ENCODE measurements around the gene CYP4F11.
"Not testable (repeated sequence)": the region's sequence is repeated elsewhere in the genome, so short reads cannot be mapped to it uniquely, and the experiment has no call there.

CYP4F11 gene

DNA sequence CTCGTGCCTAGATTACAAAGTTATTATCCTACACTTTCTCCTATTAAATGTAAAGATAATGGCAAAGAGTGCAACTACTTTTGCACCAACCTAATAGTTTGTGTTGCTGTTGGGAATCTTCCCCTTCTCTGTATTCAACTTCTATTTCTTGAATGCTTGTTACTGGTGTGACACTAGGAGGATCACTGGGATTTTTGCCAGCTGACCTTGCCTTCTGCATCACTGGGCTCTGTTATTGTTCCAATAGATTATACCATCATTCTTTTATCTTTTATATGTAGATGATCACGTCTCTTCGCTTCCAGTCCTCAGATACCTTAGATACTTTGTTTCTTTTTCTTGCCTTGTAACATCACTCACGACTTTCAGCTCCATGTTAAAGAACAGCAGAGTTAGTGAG lies 11.0 kb upstream of the CYP4F11 start:
- no peaks in the 10 kb centered on the region for H3K27me3 ChIP-seq (ENCODE audit: control insufficient read depth, insufficient read depth, low read length)
- no peaks in the 10 kb centered on the region for H3K4me1 ChIP-seq (ENCODE audit: control insufficient read depth, insufficient read depth, low read length)
- H3K4me3 ChIP-seq (ENCODE audit: low read depth, low read length): no peak overlapping the region
- H3K9ac ChIP-seq (ENCODE audit: low read depth, low read length): no peak overlapping the region
- H3K9me3 ChIP-seq (ENCODE audit: control insufficient read depth, insufficient read depth, low read length): no peaks in the 10 kb centered on the region
- no peaks in the 10 kb centered on the region for H3K36me3 ChIP-seq (ENCODE audit: control insufficient read depth, insufficient read depth, low read length)

DNA sequence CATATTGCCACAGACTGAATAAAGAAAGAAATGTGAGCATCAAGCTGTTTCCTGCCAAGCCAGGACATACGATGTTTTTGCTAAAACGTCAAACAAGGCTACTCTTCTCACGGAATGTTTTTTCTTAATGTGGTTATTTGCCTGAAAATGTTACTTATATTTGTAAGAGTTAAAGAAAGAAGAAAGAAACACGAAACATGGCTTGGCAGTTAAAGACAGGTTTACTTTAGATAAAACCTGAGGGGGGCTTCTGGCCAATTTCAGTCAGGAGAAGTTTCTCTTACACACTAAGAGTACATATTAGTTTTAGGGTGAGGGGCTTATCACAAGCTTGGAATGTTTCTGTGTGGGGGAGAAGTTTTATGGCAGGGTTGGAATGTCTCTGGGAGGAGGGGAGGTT lies 10.1 kb upstream of the CYP4F11 start:
- Histone ChIP-seq H3K9ac (ENCODE audit: low read depth, low read length) (no peak overlapping the region), H3K9me3 (ENCODE audit: control insufficient read depth, insufficient read depth, low read length) (no peaks in the 10 kb centered on the region), H3K27me3 (ENCODE audit: control insufficient read depth, insufficient read depth, low read length) (no peaks in the 10 kb centered on the region), H3K36me3 (ENCODE audit: control insufficient read depth, insufficient read depth, low read length) (no peaks in the 10 kb centered on the region), H3K4me1 (ENCODE audit: control insufficient read depth, insufficient read depth, low read length) (no peaks in the 10 kb centered on the region), H3K4me3 (ENCODE audit: low read depth, low read length) (no peak overlapping the region)

DNA sequence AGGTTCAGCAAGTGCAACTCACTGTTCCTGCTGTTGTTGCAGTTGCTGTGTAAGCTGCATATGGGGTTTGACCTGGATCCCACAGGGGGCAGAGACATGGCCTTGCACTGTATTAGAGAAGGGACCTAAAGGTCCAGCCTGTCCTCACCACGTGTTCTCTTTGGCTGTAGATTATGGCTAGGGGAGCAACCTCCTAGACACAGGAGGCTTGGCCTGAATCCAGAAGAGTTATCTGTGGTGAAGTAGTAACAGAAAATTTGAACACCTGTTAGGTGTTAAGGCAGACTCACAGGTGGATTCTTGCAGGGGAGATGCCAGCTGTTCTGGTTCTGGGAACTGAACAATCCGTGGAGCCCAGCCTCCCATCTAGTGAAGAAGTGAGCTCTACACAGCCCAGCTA lies 3.4 kb upstream of the CYP4F11 start:
- Histone ChIP-seq H3K4me3 (ENCODE audit: low read depth, low read length) (no peak overlapping the region), H3K9me3 (ENCODE audit: control insufficient read depth, insufficient read depth, low read length) (no peaks in the 10 kb centered on the region), H3K27me3 (ENCODE audit: control insufficient read depth, insufficient read depth, low read length) (peaks cover 36% of the 10 kb centered on the region), H3K9ac (ENCODE audit: low read depth, low read length) (no peak overlapping the region), H3K4me1 (ENCODE audit: control insufficient read depth, insufficient read depth, low read length) (no peaks in the 10 kb centered on the region), H3K36me3 (ENCODE audit: control insufficient read depth, insufficient read depth, low read length) (no peaks in the 10 kb centered on the region)

DNA sequence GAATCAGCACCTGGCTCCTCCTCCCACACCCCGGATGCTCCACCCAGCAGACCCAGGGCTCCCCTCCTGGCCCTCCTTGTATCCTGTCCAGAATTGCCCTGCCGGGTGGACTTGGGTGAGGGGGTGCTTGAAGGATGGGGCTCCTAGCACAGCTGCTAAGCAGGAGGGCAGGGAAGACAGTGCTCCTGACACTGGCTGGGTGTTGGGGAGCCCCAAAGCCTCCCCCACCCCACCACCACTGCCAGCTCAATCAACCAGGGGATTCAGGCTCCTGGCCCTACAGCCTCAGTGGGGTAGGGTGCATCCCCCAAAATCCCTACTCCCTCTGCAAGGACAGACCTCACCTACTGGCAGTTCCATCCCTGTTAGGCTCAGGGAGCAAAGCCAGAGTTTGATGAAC lies 2.6 kb upstream of the CYP4F11 start:
- Histone ChIP-seq H3K4me1 (ENCODE audit: control insufficient read depth, insufficient read depth, low read length) (no peaks in the 10 kb centered on the region), H3K4me3 (ENCODE audit: low read depth, low read length) (no peak overlapping the region), H3K9me3 (ENCODE audit: control insufficient read depth, insufficient read depth, low read length) (no peaks in the 10 kb centered on the region), H3K36me3 (ENCODE audit: control insufficient read depth, insufficient read depth, low read length) (no peaks in the 10 kb centered on the region), H3K9ac (ENCODE audit: low read depth, low read length) (no peak overlapping the region), H3K27me3 (ENCODE audit: control insufficient read depth, insufficient read depth, low read length) (peaks cover 36% of the 10 kb centered on the region)

DNA sequence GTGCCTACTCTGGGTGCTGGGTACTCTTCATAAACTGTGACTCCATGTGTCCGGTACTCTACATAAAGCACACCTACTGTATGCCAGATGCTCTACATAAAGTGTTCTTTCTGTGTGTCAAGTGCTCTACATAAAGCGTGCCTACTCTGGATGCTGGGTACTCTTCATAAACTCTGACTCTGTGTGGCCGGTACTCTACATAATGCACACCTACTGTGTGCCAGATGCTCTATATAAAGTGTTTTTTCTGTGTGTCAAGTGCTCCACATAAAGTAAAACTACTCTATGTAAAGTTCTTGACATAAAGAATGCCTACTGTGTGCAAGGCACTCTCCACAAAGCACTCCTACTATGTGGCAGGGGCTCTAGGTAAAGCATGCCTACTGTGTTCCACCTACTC lies 1.8 kb upstream of the CYP4F11 start:
- H3K9ac ChIP-seq (ENCODE audit: low read depth, low read length): no peak overlapping the region
- peaks cover 39% of the 10 kb centered on the region for H3K27me3 ChIP-seq (ENCODE audit: control insufficient read depth, insufficient read depth, low read length)
- no peak overlapping the region for H3K4me3 ChIP-seq (ENCODE audit: low read depth, low read length)
- H3K36me3 ChIP-seq (ENCODE audit: control insufficient read depth, insufficient read depth, low read length): no peaks in the 10 kb centered on the region
- H3K4me1 ChIP-seq (ENCODE audit: control insufficient read depth, insufficient read depth, low read length): no peaks in the 10 kb centered on the region
- H3K9me3 ChIP-seq (ENCODE audit: control insufficient read depth, insufficient read depth, low read length): no peaks in the 10 kb centered on the region

DNA sequence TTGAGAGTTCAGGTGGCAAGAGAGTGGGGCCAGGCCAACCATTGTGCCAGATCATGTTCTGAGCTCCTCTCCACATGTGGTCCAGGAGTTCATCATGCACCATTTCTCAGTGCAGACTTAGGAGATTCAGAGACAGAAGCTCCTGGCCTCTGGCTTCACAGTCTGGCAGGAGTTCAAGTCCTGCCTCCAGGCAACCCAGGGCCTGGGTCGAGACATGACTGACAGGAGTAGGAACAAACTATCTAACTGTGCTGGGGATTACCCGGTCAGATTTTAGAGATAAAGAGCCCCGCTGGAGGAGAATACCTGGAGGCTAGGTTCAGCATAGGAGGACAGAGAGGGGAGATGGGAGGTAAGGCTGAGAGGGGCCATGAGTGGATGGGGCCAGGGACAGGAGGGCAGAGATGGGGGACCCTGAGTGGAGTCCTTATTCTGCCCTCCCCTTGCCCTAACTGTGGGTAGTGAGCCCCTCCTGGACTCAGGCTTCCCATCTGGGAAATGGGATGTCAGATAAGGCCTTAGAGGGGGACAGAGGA lies 906 bp upstream of the CYP4F11 start:
- H3K4me1 ChIP-seq (ENCODE audit: control insufficient read depth, insufficient read depth, low read length): no peaks in the 10 kb centered on the region
- no peaks in the 10 kb centered on the region for H3K9me3 ChIP-seq (ENCODE audit: control insufficient read depth, insufficient read depth, low read length)
- H3K9ac ChIP-seq (ENCODE audit: low read depth, low read length): no peak overlapping the region
- peaks cover 47% of the 10 kb centered on the region for H3K27me3 ChIP-seq (ENCODE audit: control insufficient read depth, insufficient read depth, low read length)
- no peak overlapping the region for H3K4me3 ChIP-seq (ENCODE audit: low read depth, low read length)
- no peaks in the 10 kb centered on the region for H3K36me3 ChIP-seq (ENCODE audit: control insufficient read depth, insufficient read depth, low read length)

DNA sequence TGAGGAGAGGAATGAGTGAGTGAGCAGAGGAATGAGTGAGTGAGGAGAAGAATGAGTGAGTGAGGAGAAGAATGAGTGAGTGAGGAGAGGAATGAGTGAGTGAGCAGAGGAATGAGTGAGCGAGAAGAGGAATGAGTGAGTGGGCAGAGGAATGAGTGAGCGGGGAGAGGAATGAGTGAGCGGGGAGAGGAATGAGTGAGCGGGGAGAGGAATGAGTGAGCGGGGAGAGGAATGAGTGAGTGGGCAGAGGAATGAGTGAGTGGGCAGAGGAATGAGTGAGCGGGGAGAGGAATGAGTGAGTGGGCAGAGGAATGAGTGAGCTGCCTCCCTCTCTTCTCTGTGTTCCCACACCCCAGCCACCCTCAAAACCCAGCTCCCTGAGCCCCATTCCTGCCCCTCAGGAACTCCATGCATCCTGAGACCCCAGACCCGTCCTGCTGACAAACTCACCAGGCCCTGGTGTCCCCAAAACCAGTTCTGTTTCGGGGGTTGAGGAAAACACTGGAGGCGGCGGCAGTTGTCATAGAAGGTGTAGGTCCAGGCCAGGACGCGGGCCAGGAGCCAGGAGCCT lies 483 bp downstream of the CYP4F11 start:
- not testable (repeated sequence) for H3K9me3 ChIP-seq (ENCODE audit: control insufficient read depth, insufficient read depth, low read length)

DNA sequence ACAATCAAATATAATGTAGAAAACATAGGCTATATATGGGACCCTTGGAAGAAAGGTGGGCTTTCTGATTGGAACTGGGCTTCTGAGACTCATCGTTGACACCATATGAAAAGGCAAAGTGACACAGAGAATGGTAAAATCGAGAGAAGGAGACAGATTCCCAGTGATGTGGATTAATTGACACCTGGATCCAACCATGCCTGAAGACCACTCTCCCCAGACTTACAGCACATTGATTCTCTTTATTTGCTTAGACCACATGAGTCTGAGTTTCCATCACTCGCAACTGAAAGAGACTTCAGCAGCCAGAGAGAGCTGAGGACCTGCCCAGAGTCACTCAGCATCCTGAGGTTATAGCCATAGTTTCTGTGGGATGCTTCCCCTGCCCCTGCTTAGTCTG lies 6.0 kb downstream of the CYP4F11 start:
- H3K36me3 ChIP-seq (ENCODE audit: control insufficient read depth, insufficient read depth, low read length): no peaks in the 10 kb centered on the region
- no peaks in the 10 kb centered on the region for H3K4me1 ChIP-seq (ENCODE audit: control insufficient read depth, insufficient read depth, low read length)
- no peak overlapping the region for H3K4me3 ChIP-seq (ENCODE audit: low read depth, low read length)
- no peak overlapping the region for H3K9ac ChIP-seq (ENCODE audit: low read depth, low read length)
- peaks cover 27% of the 10 kb centered on the region for H3K27me3 ChIP-seq (ENCODE audit: control insufficient read depth, insufficient read depth, low read length)
- H3K9me3 ChIP-seq (ENCODE audit: control insufficient read depth, insufficient read depth, low read length): no peaks in the 10 kb centered on the region

More for the DNA sequence above, 483 bp downstream of the CYP4F11 start:
- H3K9ac ChIP-seq (ENCODE audit: low read depth, low read length); H3K4me1 ChIP-seq (ENCODE audit: control insufficient read depth, insufficient read depth, low read length); H3K4me3 ChIP-seq (ENCODE audit: low read depth, low read length); H3K36me3 ChIP-seq (ENCODE audit: control insufficient read depth, insufficient read depth, low read length): not testable (repeated sequence)
- peaks cover 55% of the 10 kb centered on the region for H3K27me3 ChIP-seq (ENCODE audit: control insufficient read depth, insufficient read depth, low read length)

DNA sequence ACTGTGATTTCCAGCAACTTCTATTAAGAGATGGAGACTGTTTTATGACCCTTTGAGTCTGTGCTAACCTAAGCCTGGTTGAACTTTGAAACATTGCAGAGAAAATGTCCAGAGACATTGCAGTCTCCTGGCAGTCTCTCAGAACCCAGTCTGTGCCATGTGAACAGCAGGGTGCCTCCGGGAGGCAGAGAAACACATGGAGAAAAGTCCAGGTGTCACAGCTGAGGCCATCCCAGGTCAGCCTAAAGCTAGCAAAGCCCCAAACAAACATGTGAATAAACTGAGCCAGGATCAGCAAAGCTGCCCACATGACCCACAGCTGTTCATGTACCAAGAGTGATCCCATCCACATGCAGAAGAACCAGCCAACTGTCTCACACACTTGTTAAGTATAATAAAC lies 7.8 kb downstream of the CYP4F11 start:
- no peak overlapping the region for H3K9ac ChIP-seq (ENCODE audit: low read depth, low read length)
- peaks cover 25% of the 10 kb centered on the region for H3K27me3 ChIP-seq (ENCODE audit: control insufficient read depth, insufficient read depth, low read length)
- H3K4me1 ChIP-seq (ENCODE audit: control insufficient read depth, insufficient read depth, low read length): no peaks in the 10 kb centered on the region
- H3K36me3 ChIP-seq (ENCODE audit: control insufficient read depth, insufficient read depth, low read length): no peaks in the 10 kb centered on the region
- no peaks in the 10 kb centered on the region for H3K9me3 ChIP-seq (ENCODE audit: control insufficient read depth, insufficient read depth, low read length)
- no peak overlapping the region for H3K4me3 ChIP-seq (ENCODE audit: low read depth, low read length)

DNA sequence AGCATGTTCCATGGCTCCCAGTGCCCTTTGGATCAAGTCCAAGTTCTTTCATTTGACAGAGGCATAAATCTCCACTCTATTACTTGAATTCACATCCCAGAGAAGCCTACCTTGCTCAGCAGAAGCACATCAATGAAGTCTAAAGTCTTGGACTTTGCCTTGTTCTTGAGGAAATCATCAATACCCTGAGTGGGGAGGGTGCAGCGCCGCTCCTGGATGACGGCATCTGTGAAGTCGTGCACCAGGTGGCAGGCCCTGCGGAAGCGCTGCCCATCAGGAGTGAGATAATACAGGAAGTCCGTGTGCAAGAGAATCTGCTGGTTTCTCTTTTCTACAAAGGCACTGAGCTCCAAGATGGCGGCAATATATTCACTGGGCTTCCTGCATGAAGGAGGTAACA lies 10.6 kb downstream of the CYP4F11 start:
- peaks cover 12% of the 10 kb centered on the region for H3K27me3 ChIP-seq (ENCODE audit: control insufficient read depth, insufficient read depth, low read length)
- no peak overlapping the region for H3K9ac ChIP-seq (ENCODE audit: low read depth, low read length)
- H3K4me3 ChIP-seq (ENCODE audit: low read depth, low read length): no peak overlapping the region
- no peaks in the 10 kb centered on the region for H3K36me3 ChIP-seq (ENCODE audit: control insufficient read depth, insufficient read depth, low read length)
- no peaks in the 10 kb centered on the region for H3K9me3 ChIP-seq (ENCODE audit: control insufficient read depth, insufficient read depth, low read length)
- H3K4me1 ChIP-seq (ENCODE audit: control insufficient read depth, insufficient read depth, low read length): no peaks in the 10 kb centered on the region

DNA sequence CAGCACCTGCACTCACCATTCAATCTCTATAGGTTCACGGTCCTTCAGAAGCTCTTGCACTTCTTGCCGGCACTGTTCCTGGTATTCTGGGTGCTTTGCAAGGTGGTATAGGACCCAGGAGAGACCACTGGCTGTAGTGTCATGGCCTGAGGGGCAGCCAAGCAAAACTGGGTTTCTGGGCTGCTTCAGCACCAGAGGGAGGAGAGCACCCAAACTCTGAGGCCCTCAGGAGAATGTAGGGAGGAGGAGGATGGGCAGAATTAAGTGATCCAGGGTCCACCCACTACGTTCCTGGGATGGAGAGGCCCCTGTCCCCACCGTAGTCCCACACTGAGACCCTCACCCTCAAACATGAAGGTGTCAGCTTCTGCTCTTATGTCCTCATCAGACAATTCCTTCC lies 12.3 kb downstream of the CYP4F11 start:
- Histone ChIP-seq H3K9me3 (ENCODE audit: control insufficient read depth, insufficient read depth, low read length) (no peaks in the 10 kb centered on the region), H3K4me3 (ENCODE audit: low read depth, low read length) (no peak overlapping the region), H3K27me3 (ENCODE audit: control insufficient read depth, insufficient read depth, low read length) (peaks cover 6% of the 10 kb centered on the region), H3K4me1 (ENCODE audit: control insufficient read depth, insufficient read depth, low read length) (no peaks in the 10 kb centered on the region), H3K9ac (ENCODE audit: low read depth, low read length) (no peak overlapping the region), H3K36me3 (ENCODE audit: control insufficient read depth, insufficient read depth, low read length) (no peaks in the 10 kb centered on the region)

DNA sequence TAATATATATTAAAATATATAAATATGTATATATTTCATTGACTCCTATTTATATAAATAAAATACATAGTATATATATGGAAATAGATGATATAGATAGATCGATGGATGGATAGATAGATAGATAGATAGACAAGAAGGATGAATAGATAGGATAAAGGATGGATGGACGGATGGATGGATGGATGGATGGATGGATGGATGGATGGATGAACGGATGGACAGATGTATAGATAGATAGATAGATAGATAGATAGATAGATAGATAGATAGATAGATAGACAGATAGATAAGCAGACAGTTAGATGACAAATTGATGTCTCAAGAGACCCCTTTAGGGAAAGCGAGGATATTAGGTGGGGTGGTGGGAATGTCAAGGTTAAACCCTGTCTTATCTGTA lies 15.1 kb downstream of the CYP4F11 start:
- H3K9me3 ChIP-seq (ENCODE audit: control insufficient read depth, insufficient read depth, low read length): no peaks in the 10 kb centered on the region
- H3K9ac ChIP-seq (ENCODE audit: low read depth, low read length): no peak overlapping the region
- no peaks in the 10 kb centered on the region for H3K36me3 ChIP-seq (ENCODE audit: control insufficient read depth, insufficient read depth, low read length)
- H3K4me1 ChIP-seq (ENCODE audit: control insufficient read depth, insufficient read depth, low read length): no peaks in the 10 kb centered on the region
- peaks cover 6% of the 10 kb centered on the region for H3K27me3 ChIP-seq (ENCODE audit: control insufficient read depth, insufficient read depth, low read length)
- no peak overlapping the region for H3K4me3 ChIP-seq (ENCODE audit: low read depth, low read length)

Measured in iPS-15b (cell line).